Right atrium auricular region (tissue), 2 donors: ENCODE results near the gene CASS4. TPM values are rescaled to one million over a fixed set of nuclear protein-coding genes. Genes with fewer than 3 reads are reported as not detected.

Source experiments
- DNase-seq: peaks from one replicate; pipeline ENCODE4 v3.0.0-alpha.2; 2019; ENCODE audit warnings: low spot score
- H3K27ac ChIP-seq, 2 donors: fragments of 200-600 bp; sonication (generic); 1 replicate in 1 of 2; 2 replicates in 1 of 2; pipeline ENCODE4 v1.5.1; 2016 to 2019
- H3K27me3 ChIP-seq, 2 donors: fragments of 200-600 bp; sonication (generic); one replicate each; pipeline versions ENCODE4 v1.5.1 to v1.6.0; 2017 to 2019
- H3K36me3 ChIP-seq: fragments of 200-600 bp; sonication (generic); one replicate; pipeline ENCODE4 v1.5.1; 2016
- H3K4me1 ChIP-seq, 2 donors: fragments of 200-600 bp; sonication (generic); one replicate each; pipeline versions ENCODE4 v1.5.1 to v1.6.0; 2017 to 2019
- H3K4me3 ChIP-seq, 2 donors: fragments of 200-600 bp; sonication (generic); 1 replicate in 1 of 2; 2 replicates in 1 of 2; pipeline ENCODE4 v1.5.1; 2017 to 2019; ENCODE audit warnings: mild to moderate bottlenecking in 1 of 2, moderate library complexity in 1 of 2
- H3K9me3 ChIP-seq, 2 donors: fragments of 200-600 bp; sonication (generic); one replicate each; pipeline ENCODE4 v1.5.1; 2019
- total RNA-seq, 2 donors: library from RNA; depleted of rRNA; stranded (reverse); fragments of >200 nt; gene quantifications; one replicate each; pipeline ENCODE4 v1.1.0, GENCODE V29; 2016
- TF ChIP-seq, protein P1 (sequence below), 2 donors: fragments of 200-600 bp; sonication (generic); IDR thresholded peaks; one replicate each; pipeline ENCODE4 v1.5.1; 2019; ENCODE audit warnings: antibody characterized with exemption in 2 of 2

The CASS4 gene
- total RNA-seq, 2 donors from 2014 or later = 2.0 to 2.4 TPM

DNA sequence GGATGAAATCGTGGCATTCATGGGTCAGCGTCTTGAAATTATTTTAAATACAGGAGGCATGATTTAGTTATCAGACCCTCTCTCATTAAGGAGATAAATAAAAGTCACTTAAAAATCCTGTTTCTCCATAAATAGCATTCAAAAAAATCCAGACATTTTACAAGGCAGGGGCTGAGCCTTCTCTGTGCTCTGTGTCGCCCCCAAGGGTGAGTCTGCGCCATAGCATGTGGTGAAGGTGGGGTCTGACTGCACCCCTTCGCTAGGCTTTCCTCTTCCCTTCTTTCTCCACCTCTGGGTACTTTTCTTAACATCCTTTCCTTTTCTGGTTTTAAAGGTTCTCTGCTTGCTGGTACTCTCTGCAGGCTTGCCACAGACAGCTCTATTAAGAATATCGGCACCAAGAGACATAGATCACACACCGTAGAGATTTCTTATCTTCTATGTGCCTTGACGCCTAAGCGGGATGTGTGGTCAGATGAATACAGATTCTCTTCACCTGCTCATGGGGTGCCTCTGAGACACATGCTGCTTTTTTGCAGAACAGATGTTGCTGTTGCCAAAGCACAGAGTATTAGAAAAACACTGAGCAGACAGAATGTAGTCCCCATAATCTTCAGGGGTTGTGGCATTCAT, 92.4 kb downstream of the CASS4 start:
- DNase-seq = no peak
- H3K36me3 ChIP-seq = no peaks in the 10 kb centered on the region
- H3K9me3 ChIP-seq = no peaks in the 10 kb centered on the region
- no peaks in the 10 kb centered on the region for H3K4me1 ChIP-seq
- TF ChIP-seq, protein P1, sequence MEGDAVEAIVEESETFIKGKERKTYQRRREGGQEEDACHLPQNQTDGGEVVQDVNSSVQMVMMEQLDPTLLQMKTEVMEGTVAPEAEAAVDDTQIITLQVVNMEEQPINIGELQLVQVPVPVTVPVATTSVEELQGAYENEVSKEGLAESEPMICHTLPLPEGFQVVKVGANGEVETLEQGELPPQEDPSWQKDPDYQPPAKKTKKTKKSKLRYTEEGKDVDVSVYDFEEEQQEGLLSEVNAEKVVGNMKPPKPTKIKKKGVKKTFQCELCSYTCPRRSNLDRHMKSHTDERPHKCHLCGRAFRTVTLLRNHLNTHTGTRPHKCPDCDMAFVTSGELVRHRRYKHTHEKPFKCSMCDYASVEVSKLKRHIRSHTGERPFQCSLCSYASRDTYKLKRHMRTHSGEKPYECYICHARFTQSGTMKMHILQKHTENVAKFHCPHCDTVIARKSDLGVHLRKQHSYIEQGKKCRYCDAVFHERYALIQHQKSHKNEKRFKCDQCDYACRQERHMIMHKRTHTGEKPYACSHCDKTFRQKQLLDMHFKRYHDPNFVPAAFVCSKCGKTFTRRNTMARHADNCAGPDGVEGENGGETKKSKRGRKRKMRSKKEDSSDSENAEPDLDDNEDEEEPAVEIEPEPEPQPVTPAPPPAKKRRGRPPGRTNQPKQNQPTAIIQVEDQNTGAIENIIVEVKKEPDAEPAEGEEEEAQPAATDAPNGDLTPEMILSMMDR (IDR thresholded peaks at IDR 0.05) = peak in 1 of 2 donors; percentile 20
- H3K4me3 ChIP-seq = no peak overlapping the region
- H3K27me3 ChIP-seq = no peaks in the 10 kb centered on the region
- no peak overlapping the region for H3K27ac ChIP-seq

DNA sequence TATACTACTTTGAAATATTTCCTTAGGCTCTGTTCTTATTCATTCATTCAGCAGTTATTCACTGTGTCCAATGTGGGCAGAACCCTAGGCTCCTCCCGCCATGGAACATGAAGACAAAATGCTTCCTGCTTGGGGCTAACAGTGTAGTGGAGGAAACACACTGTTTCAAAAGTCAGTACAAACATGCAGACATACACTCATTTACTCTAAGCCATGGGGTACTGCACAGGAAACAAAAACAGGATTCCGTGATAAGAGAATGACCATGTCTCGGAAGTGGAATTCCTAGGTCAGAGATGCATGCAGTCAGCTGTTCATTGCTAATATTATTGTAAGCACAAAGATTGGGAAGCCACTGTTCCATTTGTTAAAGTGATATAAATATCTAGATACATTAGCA, 94.0 kb downstream of the CASS4 start:
- H3K4me1 ChIP-seq = no peaks in the 10 kb centered on the region
- H3K4me3 ChIP-seq = no peak overlapping the region
- H3K36me3 ChIP-seq = no peaks in the 10 kb centered on the region
- no peaks in the 10 kb centered on the region for H3K9me3 ChIP-seq
- DNase-seq = no peak
- H3K27ac ChIP-seq = no peak overlapping the region
- TF ChIP-seq, protein P1 (IDR thresholded peaks at IDR 0.05) = no peak
- H3K27me3 ChIP-seq = no peaks in the 10 kb centered on the region

Other genes starting within 250 kb of the CASS4 start
- not detected for gene MC3R, start 163.5 kb upstream of the CASS4 start, total RNA-seq
- 10 to 100 TPM; 26.3 to 29.9 TPM for gene FAM210B, start 53.3 kb upstream of the CASS4 start, total RNA-seq
- 1 to 10 TPM; 2.0 to 7.6 TPM for gene AURKA, start 20.0 kb upstream of the CASS4 start, total RNA-seq
- gene CSTF1, start 19.6 kb upstream of the CASS4 start, total RNA-seq = 10 to 100 TPM; 16.4 to 22.8 TPM
- gene RTF2, start 56.4 kb downstream of the CASS4 start, total RNA-seq = 10 to 100 TPM; 48.6 to 49.4 TPM
- gene FAM209A, start 112.5 kb downstream of the CASS4 start, total RNA-seq = not detected
- not detected for gene FAM209B, start 121.0 kb downstream of the CASS4 start, total RNA-seq
- under 1 TPM; 0.37 to 0.39 TPM for gene TFAP2C, start 217.0 kb downstream of the CASS4 start, total RNA-seq